Measurements from ENCODE around the gene PARN.

DNA sequence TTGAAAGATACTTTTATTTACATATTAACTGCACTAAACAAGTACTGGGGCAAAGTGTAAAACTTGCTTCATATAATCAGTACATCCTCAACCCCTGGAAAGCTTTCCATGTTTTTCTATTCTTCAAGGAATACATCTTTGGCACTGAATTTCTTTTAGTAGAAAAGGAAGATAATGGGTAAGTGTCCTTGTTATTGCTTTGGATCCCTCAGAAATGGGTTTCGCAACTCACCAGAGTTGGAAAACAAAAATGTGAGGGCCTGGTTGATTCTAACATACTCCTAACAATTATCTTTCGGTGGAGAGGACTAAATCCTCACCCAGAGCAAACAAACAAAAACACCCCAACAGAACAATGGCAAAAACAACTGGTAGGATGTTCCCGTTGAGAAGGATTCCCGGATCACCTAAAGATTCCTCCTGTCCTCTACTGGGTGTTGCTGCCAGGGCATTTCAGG is 120.4 kb downstream of the PARN start:
- TF ChIP-seq, protein P1, sequence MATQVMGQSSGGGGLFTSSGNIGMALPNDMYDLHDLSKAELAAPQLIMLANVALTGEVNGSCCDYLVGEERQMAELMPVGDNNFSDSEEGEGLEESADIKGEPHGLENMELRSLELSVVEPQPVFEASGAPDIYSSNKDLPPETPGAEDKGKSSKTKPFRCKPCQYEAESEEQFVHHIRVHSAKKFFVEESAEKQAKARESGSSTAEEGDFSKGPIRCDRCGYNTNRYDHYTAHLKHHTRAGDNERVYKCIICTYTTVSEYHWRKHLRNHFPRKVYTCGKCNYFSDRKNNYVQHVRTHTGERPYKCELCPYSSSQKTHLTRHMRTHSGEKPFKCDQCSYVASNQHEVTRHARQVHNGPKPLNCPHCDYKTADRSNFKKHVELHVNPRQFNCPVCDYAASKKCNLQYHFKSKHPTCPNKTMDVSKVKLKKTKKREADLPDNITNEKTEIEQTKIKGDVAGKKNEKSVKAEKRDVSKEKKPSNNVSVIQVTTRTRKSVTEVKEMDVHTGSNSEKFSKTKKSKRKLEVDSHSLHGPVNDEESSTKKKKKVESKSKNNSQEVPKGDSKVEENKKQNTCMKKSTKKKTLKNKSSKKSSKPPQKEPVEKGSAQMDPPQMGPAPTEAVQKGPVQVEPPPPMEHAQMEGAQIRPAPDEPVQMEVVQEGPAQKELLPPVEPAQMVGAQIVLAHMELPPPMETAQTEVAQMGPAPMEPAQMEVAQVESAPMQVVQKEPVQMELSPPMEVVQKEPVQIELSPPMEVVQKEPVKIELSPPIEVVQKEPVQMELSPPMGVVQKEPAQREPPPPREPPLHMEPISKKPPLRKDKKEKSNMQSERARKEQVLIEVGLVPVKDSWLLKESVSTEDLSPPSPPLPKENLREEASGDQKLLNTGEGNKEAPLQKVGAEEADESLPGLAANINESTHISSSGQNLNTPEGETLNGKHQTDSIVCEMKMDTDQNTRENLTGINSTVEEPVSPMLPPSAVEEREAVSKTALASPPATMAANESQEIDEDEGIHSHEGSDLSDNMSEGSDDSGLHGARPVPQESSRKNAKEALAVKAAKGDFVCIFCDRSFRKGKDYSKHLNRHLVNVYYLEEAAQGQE (IDR thresholded peaks at IDR 0.05; ENCODE audit: unreplicated experiment), result no peak
- TF ChIP-seq, protein P2, sequence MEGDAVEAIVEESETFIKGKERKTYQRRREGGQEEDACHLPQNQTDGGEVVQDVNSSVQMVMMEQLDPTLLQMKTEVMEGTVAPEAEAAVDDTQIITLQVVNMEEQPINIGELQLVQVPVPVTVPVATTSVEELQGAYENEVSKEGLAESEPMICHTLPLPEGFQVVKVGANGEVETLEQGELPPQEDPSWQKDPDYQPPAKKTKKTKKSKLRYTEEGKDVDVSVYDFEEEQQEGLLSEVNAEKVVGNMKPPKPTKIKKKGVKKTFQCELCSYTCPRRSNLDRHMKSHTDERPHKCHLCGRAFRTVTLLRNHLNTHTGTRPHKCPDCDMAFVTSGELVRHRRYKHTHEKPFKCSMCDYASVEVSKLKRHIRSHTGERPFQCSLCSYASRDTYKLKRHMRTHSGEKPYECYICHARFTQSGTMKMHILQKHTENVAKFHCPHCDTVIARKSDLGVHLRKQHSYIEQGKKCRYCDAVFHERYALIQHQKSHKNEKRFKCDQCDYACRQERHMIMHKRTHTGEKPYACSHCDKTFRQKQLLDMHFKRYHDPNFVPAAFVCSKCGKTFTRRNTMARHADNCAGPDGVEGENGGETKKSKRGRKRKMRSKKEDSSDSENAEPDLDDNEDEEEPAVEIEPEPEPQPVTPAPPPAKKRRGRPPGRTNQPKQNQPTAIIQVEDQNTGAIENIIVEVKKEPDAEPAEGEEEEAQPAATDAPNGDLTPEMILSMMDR (conservative IDR thresholded peaks at IDR 0.05; ENCODE audit: low read depth in 2 of 2), result no peak
- no peak for TF ChIP-seq EZH2phosphoT487 (IDR thresholded peaks at IDR 0.05; ENCODE audit: unreplicated experiment)
- no peak for TF ChIP-seq POLR2AphosphoS5 (IDR thresholded peaks at IDR 0.05; ENCODE audit: low read depth)
- TF ChIP-seq, protein P3, sequence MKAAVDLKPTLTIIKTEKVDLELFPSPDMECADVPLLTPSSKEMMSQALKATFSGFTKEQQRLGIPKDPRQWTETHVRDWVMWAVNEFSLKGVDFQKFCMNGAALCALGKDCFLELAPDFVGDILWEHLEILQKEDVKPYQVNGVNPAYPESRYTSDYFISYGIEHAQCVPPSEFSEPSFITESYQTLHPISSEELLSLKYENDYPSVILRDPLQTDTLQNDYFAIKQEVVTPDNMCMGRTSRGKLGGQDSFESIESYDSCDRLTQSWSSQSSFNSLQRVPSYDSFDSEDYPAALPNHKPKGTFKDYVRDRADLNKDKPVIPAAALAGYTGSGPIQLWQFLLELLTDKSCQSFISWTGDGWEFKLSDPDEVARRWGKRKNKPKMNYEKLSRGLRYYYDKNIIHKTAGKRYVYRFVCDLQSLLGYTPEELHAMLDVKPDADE (IDR thresholded peaks at IDR 0.05), result no peak
- no peak for TF ChIP-seq CREB1 (CRISPR knock-in tag; IDR thresholded peaks at IDR 0.05; ENCODE audit: low read depth)
- TF ChIP-seq EZH2 (IDR thresholded peaks at IDR 0.05; ENCODE audit: low read depth, unreplicated experiment), result no peak
- no peak for TF ChIP-seq JUNB (IDR thresholded peaks at IDR 0.05; ENCODE audit: unreplicated experiment)
- TF ChIP-seq NANOG (IDR thresholded peaks at IDR 0.05; ENCODE audit: borderline replicate concordance), result no peak

Measured in GM23338 (cell line).